Measurements from ENCODE around the gene CROCC. TPM values are rescaled to one million over a fixed set of nuclear protein-coding genes. Genes with fewer than 3 reads are reported as not detected.
"Not testable (repeated sequence)": the region's sequence is repeated elsewhere in the genome, so short reads cannot be mapped to it uniquely, and the experiment has no call there.

Gene CROCC
- total and polyA plus RNA-seq, 2 experiments from 2014 or later, result 15.1 to 106 TPM

- DNase-seq (ENCODE audit: low spot score), result not testable (repeated sequence)
These were observed 7.7 kb downstream of the CROCC start for GRCh38 chr1:16929146-16930041.

GRCh38 chr1:16931206-16931934 lies 9.6 kb downstream of the CROCC start:
- Histone ChIP-seq H3K27ac (ENCODE audit: low read depth) (0 out of 2 replicates have a peak overlapping the region, but pooled peaks have one; percentile 26), H3F3A (replicated peaks; ENCODE audit: low read depth) (peaks cover 55% of the 10 kb centered on the region), H3K36me3 (ENCODE audit: insufficient read depth) (peaks cover 49% of the 10 kb centered on the region), H3K79me2 (replicated peaks; ENCODE audit: insufficient read depth) (peaks cover 11% of the 10 kb centered on the region), H4K20me1 (replicated peaks; ENCODE audit: insufficient read depth) (peaks cover 31% of the 10 kb centered on the region)
- peaks cover 11% of the 10 kb centered on the region for H3K27me3 Mint-ChIP-seq (ENCODE audit: insufficient read depth, low read depth, poor library complexity)
- not testable (repeated sequence) for ATAC-seq; H3K4me3 Mint-ChIP-seq; H3K9me3 Mint-ChIP-seq; H2AFZ ChIP-seq; H3K4me3 ChIP-seq; H3K9me2 ChIP-seq (ENCODE audit: insufficient read depth); H3K27me3 ChIP-seq (ENCODE audit: insufficient read depth); H3K4me1 ChIP-seq (ENCODE audit: insufficient read depth); H3K4me2 ChIP-seq; DNase-seq (ENCODE audit: low spot score); H3K27ac Mint-ChIP-seq
- peaks cover 64% of the 10 kb centered on the region for H3K36me3 Mint-ChIP-seq (ENCODE audit: low read depth)
- peaks cover 20% of the 10 kb centered on the region for H3K4me1 Mint-ChIP-seq

More at GRCh38 chr1:16929146-16930041, 7.7 kb downstream of the CROCC start:
- H3K27me3 Mint-ChIP-seq (ENCODE audit: insufficient read depth, low read depth, poor library complexity), result peaks cover 12% of the 10 kb centered on the region
- not testable (repeated sequence) for H3K27ac Mint-ChIP-seq; H3K4me3 Mint-ChIP-seq; H3K9me3 Mint-ChIP-seq; H3K4me3 ChIP-seq; H2AFZ ChIP-seq; H3K27me3 ChIP-seq (ENCODE audit: insufficient read depth); H3K4me2 ChIP-seq; H3K9me2 ChIP-seq (ENCODE audit: insufficient read depth); H3K27ac ChIP-seq (ENCODE audit: low read depth)
- peaks cover 46% of the 10 kb centered on the region for H3K36me3 Mint-ChIP-seq (ENCODE audit: low read depth)
- H3F3A ChIP-seq (replicated peaks; ENCODE audit: low read depth), result peaks cover 53% of the 10 kb centered on the region
- H4K20me1 ChIP-seq (replicated peaks; ENCODE audit: insufficient read depth), result peaks cover 33% of the 10 kb centered on the region
- peaks cover 35% of the 10 kb centered on the region for H3K4me1 Mint-ChIP-seq
- peaks cover 32% of the 10 kb centered on the region for H3K36me3 ChIP-seq (ENCODE audit: insufficient read depth)
- ATAC-seq, result peak; percentile 16
- H3K4me1 ChIP-seq (ENCODE audit: insufficient read depth), result peaks cover 13% of the 10 kb centered on the region
- H3K79me2 ChIP-seq (replicated peaks; ENCODE audit: insufficient read depth), result peaks cover 23% of the 10 kb centered on the region

- not testable (repeated sequence) for DNase-seq (ENCODE audit: low spot score); H3K4me2 ChIP-seq; ATAC-seq; H3K9me2 ChIP-seq (ENCODE audit: insufficient read depth); H2AFZ ChIP-seq; H3K27ac ChIP-seq (ENCODE audit: low read depth); H3K9me3 Mint-ChIP-seq; H3K4me3 Mint-ChIP-seq; H3K4me3 ChIP-seq; H3K4me1 ChIP-seq (ENCODE audit: insufficient read depth); H3K79me2 ChIP-seq (replicated peaks; ENCODE audit: insufficient read depth); H3K27ac Mint-ChIP-seq; H3K27me3 ChIP-seq (ENCODE audit: insufficient read depth)
- H3K36me3 ChIP-seq (ENCODE audit: insufficient read depth), result peaks cover 58% of the 10 kb centered on the region
- H3K36me3 Mint-ChIP-seq (ENCODE audit: low read depth), result peaks cover 76% of the 10 kb centered on the region
- peaks cover 15% of the 10 kb centered on the region for H4K20me1 ChIP-seq (replicated peaks; ENCODE audit: insufficient read depth)
- peaks cover 20% of the 10 kb centered on the region for H3K4me1 Mint-ChIP-seq
- peaks cover 13% of the 10 kb centered on the region for H3K27me3 Mint-ChIP-seq (ENCODE audit: insufficient read depth, low read depth, poor library complexity)
- H3F3A ChIP-seq (replicated peaks; ENCODE audit: low read depth), result peaks cover 54% of the 10 kb centered on the region
These were observed 12.2 kb downstream of the CROCC start for GRCh38 chr1:16933945-16934344.

- H3K9me2 ChIP-seq (ENCODE audit: insufficient read depth); H3K9me3 Mint-ChIP-seq; H3K4me2 ChIP-seq; H3K27ac Mint-ChIP-seq; DNase-seq (ENCODE audit: low spot score); H3K4me3 ChIP-seq; H3K4me1 ChIP-seq (ENCODE audit: insufficient read depth); H3K4me3 Mint-ChIP-seq; H2AFZ ChIP-seq; H3K27ac ChIP-seq (ENCODE audit: low read depth); H3K79me2 ChIP-seq (replicated peaks; ENCODE audit: insufficient read depth); H3K27me3 ChIP-seq (ENCODE audit: insufficient read depth); ATAC-seq: not testable (repeated sequence)
- Histone ChIP-seq H3K36me3 (ENCODE audit: insufficient read depth) (peaks cover 64% of the 10 kb centered on the region), H4K20me1 (replicated peaks; ENCODE audit: insufficient read depth) (peaks cover 15% of the 10 kb centered on the region), H3F3A (replicated peaks; ENCODE audit: low read depth) (peaks cover 49% of the 10 kb centered on the region)
- Mint-ChIP-seq H3K27me3 (ENCODE audit: insufficient read depth, low read depth, poor library complexity) (peaks cover 14% of the 10 kb centered on the region), H3K36me3 (ENCODE audit: low read depth) (peaks cover 79% of the 10 kb centered on the region), H3K4me1 (peaks cover 20% of the 10 kb centered on the region)
These were observed 14.8 kb downstream of the CROCC start for GRCh38 chr1:16936580-16936979.
